Activated naive CD4-positive, alpha-beta T cell treated with anti-CD3 and anti-CD28 coated beads, Interleukin-2, amount 50 U/mL, for 16 hours (primary cell): ENCODE data around the gene MBD5.
"Not testable (repeated sequence)": the region's sequence is repeated elsewhere in the genome, so short reads cannot be mapped to it uniquely, and the experiment has no call there.

Source experiments
- DNase-seq: peaks from one replicate; pipeline ENCODE4 v3.0.0-alpha.2; 2020

The MBD5 gene

DNA sequence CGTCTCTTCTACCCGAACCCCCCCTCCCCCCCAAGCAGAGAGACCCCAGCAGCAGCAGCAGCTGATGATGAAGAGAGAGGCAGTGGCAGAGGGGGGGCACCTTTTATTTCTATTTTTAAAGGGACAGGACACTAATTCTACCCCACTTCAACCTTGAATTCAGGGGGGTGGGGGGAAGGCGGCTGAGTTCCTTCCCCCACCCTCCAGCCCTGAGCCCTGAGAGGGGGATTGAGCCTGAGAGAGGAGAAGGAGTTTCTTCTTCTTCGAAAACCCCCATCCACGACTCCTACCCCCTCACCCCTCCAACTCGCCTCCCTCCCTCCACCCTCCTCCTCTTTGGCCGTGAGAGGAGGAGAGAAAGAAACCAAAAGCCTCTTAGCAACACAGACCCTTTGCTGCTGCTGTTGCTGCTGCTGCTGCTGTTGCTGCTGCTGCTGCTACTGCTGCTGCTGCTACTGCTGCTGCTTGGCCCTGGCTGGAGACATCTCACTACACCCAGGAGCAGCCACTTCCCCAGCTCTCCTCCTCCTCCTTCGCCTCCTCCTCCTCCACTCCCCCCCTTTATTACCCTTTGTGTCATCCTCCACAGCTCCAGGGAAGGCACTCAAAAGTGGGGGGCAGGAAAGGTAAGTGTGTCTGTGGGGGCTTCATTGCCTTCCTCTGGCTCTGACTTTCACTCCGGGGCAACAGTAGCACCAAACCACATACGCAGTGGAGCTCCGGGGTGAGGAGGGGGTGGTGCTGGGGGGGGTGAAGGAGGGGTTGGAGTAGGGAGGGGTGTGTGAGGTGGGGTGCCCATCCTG is at the start of gene MBD5:
TSS of gene MBD5 (plus strand) at position 33 of the 803 bp plus-strand sequence.
- peak; percentile 64 for DNase-seq

DNA sequence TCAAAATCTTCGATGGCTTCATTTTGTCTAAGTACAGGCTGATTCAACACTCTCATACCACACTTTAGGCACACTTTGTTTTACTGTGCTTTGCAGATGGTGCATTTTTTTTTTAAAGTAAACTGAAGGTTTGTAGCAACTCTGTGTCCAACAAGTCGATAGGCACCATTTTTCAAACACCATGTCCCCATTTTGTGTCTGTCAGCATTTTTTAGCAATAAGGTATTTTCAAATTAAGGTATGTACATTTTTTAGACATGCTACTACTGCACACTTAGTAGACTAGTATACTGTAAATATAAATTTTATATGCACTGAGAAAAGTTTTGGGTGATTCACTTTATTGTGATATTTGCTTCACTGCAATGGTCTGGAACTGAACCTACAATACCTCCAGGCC is 44.8 kb upstream of the MBD5 start:
- no peak for DNase-seq

DNA sequence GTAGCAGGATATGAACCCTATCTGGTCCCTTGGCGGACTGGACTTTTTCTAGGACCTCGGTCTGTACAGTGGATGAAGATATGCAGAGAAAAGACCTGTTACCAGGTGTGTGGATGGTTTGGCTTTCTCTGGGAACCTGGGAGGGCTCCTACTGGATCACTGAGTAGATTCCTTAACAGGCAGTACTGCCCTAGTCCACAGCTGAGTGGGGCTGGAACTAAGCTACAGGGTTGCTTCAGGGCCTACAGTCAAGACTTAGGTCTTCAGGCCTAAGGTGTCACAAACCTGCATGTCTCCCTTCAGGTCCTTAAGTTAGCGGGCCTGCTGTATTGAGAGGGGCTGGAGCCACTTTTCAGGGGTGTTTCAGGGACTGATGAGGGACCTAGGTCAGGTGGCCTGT is 43.2 kb upstream of the MBD5 start:
- DNase-seq: no peak

DNA sequence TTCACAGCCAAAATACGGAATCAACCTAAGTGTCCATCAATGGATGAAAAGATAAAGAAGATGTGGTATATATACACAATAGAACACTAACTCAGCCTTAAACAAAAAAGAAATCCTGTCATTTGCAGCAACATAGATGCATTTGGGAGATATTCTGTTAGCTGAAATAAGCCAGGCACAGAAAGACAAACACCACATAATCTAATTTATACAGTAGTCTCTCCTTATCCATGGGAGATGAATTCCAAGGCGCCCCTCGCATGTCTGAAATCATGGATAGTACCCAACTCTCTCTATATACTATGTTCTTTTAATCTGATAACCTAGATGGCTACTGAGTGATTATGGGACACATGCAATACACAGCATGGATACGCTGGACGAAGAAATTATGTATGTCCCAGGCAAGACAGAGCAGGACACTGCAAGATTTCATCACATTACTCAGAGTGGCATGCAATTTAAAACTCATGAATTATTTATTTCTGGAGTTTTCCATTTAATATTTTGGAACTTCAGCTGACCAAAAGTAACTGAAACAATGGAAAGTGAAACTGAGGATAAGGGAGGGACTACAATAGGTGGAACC is 39.9 kb upstream of the MBD5 start:
- no peak for DNase-seq

DNA sequence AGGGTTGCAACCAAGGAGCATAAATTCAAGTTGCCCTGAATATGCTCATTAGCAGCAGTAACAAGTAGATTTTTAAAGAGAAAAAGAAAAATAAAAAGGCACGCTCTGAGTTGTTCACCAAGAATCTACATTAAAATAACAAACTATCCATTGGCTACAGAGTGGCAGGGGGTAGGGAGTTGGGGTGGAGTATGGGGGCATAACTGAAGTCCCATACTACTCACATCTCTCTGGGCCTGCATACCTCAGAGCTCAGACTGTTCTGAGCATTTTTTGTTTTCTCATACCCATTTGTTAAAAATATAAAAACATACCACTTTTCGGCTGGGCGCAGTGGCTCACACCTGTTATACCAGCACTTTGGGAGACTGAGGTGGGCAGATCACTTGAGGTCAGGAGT is 31.8 kb upstream of the MBD5 start:
- no peak for DNase-seq

DNA sequence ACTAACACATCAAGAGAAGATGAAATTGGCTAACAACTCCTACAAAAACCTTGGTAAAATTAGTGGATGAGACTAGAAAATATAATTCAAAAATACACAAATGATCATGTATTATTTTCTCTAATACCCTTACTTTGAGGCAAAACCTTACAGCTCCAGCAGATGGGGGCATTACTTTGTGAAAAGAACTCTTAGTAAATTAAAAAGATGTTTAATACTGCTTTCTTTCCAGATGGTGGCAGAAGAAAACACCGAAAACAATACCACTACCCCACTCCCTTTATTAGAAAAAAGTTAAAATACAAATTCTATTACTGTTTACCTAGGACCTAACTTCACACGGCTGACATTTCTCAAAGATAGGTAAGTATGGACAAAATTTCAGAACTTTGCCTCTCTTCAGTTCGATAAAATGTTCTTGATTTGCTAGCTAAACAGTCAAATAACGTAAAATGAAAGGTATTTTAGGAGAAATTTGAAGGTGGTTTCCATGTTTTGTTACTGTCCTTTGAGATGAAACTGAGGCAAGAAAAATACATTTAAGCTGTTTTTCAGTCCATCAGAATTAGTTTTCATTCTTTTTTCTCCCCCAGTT is 31.0 kb upstream of the MBD5 start:
- no peak for DNase-seq

DNA sequence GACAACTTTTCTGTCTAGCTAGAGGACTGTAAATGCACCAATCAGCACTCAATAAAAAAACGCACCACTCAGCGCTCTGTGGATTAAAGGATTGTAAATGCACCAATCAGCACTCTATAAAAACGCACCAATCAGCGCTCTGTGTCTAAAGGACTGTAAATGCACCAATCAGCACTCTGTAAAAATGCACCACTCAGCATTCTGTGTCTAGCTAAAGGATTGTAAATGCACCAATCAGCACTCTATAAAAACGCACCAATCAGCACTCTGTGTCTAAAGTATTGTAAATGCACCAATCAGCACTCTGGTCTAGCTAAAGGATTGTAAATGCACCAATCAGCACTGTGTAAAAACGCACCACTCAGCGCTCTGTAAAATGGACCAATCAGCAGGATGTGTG is 25.9 kb upstream of the MBD5 start:
- DNase-seq: not testable (repeated sequence)

DNA sequence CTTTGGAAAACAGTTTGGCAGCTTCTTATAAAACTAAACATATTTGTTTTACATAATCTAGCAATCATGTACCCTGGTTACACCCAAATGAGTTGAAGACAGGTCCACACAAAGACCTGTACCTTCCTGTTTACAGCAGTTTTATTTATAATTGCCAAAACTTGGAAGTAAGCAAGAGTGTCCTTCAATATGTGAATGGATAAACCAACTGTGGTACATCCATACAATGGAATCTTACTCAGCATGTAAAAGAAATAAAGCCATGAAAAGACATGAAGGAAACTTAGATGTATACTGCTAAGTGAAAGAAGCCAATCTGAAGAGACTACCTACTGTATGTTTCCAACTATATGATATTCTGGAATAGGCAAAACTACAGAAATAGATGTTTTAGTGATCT is 24.1 kb upstream of the MBD5 start:
- DNase-seq: no peak

DNA sequence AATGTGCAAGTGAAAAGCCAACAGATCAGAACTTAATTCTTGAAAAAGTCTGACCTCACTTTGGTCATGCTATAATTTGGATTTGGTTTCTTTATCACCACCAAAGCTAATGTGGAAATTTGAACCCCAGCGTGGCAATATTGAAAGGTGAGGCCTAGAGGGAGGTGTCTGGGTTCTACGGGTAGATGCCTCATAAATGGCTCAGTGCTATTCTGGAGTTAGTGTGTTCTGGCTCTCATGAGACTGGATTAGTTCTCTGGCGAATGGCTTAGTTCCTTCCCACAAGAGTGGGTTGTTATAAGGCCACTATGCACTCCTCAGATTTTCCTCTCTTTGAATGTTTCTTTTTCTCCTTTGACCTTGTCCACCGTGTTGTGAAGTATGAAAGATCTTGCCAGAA is 22.7 kb upstream of the MBD5 start:
- no peak for DNase-seq

DNA sequence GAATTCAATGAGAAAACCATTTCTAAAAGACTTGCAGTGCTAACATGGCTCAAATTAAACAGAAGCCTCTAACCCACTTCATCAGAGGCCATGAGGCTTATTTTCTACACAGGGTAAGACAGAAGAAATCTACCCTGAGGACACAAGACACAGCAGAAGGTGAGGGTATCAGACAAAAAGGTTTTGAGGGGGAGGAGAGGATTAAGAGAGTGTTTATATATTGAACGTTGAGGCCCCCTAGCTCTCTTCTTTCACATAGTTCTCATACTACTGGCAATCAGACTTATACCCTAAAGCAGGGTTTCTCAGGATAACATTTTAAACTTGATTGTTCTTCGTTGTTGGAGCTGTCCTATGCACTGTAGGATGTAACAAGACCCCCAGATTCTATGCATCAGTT is 21.8 kb upstream of the MBD5 start:
- no peak for DNase-seq

DNA sequence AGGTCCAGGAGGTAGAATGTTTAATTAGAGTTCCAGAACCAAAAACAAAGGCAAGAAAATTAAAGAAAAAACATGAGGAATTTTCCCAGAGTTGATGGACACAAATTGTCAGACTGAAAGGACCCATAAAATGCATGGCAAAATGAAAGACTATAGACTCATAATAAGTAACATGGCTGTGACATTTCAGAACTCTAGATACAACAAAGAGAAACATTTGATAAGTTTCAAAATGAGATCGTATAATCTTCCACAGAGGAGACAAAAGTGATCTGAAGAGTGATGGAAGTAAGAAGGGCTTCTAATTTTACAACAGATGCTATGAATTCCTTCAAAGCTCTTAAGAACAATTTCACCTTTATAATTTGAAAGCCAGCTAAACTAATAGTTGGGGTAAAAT is 20.8 kb upstream of the MBD5 start:
- DNase-seq: no peak

DNA sequence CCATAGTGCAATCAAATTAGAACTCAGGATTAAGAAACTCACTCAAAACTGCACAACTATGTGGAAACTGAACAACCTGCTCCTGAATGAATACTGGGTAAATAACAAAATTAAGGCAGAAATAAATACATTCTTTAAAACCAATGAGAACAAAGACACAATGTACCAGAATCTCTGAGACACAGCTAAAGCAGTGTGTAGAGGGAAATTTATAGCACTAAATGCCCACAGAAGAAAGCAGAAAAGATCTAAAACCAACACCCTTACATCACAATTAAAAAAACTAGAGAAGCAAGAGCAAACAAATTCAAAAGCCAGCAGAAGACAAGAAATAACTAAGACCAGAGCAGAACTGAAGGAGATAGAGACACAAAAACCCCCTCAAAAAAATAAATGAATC is 18.5 kb upstream of the MBD5 start:
- DNase-seq: not testable (repeated sequence)

DNA sequence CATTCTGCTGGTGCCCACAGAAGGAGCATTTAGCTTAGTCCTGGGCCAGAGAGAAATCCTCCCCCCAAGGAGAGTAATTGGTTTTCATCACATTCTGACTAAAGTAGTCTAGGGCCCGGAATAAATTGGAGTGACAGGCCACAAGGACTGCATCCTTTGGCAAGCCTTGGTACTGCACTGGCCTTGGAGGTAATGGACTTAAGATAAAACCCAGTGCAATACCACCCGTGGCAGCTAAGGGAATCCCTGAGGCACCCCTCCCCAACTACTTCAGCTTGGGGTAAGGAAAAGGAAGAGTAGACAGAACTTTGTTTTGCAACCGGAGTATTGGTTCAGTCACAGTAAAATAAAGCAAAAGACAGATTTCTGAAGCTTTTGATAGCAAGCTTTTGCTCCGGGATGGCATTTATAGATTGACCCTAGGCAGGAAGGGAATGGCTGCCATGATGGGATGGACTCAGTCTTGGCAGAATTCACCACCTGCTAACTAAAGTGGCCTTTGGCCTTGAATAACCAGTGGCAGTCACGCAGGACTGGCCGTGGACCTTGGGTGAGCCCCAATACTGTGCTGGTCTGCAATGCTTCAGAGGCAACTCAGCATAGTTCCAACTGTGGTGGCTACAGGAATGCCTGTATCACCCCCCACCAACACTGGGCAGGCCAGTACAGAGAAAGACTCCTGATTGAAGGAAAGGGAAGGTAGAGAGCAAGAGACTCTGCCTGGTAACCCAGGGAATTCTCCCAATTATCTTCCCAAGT is 14.5 kb upstream of the MBD5 start:
- DNase-seq: no peak

DNA sequence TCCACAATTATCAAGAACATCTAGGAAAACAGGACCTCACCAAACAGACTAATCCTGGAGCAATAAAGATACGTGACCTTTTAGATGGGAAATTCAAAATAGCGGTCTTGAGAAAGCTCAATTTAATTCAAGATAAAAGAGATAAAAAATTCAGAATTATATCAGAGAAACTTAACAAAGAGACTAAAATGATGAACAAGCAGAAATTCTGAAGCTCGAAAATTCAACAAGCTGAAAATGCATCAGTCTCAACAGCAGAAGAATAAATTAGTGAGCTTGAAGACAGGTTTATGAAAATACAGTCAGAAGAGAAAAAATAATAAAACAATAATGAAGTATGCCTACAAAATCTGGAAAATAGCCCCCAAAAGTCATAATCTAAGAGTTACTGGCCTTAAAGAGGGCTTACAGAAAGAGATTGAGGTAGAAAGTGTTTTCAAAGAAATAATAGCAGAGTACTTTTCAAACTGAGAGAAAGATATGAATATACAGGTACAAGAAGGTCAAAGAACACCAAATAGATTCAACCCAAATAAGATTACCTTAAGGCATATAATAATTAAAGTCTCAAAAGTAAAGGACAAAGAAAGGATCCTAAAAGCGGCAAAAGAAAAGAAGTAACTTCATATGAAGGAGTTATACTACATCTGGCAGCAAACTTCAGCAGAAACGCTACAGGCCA is 13.5 kb upstream of the MBD5 start:
- DNase-seq: no peak

DNA sequence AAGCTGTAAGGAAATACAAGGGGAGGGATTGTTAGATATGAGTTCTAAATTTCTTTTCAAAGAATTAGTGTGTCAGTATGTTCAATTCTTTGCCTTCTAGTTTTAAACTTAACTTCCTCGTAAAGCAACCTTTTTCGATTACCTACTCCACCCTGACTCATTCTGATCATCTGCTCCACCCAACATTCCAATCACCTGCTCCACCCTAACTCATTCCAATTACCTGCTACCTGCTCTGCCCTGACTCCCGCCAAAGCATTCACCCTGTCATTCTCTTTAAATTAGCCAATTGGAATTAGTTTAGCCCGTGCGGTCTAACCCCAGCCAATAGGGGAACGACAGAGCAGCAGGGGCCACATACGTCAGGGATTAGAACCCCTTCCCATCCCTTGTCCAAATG is 12.5 kb upstream of the MBD5 start:
- not testable (repeated sequence) for DNase-seq

DNA sequence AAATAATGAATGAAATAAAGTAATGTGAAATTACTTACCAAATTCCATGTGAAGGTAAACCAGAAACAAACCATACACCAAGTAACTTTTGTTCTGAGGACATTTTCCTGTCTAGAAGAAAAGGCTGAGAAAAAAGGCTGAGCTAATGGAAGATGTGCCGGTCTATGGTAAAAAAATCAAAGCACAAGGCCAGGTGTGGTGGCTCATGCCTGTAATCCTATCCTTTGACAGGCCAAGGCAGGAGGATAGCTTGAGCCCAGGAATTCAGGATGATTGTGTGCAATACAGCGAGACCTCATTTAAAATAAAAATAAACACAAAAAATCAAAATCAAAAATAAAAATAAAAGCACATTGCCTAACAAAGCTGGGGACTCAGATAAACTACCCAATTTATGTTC is 7.0 kb upstream of the MBD5 start:
- DNase-seq: no peak

DNA sequence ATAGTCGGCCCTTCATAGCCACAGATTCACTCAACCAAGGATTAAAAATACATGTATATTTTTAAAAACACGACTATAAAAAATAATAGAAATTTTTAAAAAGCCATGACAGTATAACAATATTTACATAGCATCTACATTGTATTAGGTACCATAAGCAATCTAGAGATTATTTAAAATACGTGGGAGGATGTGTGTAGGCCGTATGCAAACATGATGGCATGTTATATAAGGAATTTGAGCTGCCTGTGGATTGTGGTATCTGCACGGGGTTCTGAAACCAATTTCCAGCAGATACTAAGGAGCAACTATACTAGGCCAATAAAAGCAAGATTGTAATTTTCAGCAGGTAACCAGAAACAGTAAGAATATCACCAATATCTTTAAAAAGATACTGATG is 6.3 kb upstream of the MBD5 start:
- no peak for DNase-seq

DNA sequence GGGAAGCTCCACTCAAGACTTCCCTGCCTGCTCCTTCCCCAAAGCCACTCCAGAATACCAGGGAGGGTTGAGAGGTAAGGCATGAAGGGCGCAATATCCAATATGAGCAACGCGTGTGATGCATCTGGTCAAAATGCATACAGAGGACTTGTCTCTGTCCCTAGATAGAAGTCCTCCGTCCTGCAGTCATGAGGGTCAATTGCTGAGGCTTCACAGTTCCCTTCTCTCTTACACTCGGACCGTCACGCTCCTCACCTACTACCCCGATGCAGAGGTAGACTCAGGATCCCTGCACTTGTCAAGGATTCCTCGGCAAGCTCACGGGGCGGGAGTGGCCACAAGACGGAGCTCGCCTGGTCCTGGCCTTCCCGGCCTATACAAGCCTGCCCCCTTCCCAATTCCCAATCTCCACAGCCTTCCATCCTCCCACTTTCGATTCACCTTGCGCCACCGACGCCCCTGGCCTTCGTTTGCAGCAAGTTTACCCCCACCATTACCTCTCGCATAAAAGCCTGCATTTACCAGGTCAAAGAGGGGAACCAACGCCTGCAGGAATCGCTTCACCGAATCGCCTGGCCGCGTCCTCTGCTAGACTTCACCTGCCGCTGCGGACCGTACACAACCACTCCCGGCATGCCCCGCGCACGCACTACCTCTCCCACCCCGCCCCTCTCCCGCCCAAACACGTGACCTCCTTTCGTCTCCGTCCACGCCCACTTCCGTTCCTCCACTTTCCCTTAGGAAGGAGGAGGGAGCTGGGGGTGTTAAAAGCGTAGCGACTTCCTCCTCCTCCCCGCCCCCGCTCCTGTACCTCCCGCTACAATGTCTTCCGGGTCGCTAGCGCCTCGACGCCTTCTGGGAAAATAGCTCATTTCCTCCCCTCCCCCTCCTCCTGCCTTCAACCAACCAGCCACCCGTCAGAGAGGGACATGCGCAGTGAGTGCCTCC is 506 bp upstream of the MBD5 start, which contains the start of gene ORC4:
TSS of gene ORC4 (minus strand) at position 627 of the 948 bp plus-strand sequence. CDS start 44,779 bp downstream, outside the sequence.
- DNase-seq: peak; percentile 96

DNA sequence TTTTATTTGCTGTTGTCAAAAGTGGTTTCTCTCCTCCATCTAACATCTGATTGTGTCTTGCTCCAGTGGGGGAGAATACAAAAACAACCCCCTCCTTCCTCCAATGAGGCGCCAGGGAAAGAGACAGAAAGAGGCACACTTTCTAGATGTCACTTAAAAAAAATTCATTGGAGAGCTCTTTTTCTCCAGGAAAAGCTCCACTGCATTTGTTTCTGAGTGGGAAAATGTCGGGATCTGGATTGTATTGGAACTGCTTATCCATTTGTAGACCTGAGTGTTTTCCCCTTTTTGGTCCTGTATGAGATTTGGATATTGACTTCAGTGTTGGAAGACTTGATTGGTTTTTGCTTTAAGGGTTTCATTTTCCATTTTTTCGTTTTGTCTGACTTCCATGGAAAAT is 995 bp downstream of the MBD5 start:
- DNase-seq: no peak

DNA sequence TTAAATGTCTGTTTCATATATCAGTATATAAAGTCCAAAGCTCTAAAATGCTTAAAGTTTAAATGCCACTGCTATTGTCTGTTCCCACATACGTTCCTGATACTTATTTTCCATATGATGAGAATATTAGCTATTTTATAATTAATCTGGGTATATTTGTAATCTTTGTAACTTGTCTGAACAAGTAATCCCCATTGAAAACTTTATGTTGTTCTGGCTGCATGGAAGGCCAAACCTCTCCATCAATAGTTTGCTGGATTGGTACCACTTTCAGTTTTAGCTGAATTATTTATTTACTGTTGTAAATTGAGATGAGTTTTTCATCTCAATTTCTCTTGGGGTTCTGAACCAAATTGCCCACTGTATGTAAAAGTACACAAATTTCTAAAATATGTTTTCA is 1.5 kb downstream of the MBD5 start:
- DNase-seq: no peak

DNA sequence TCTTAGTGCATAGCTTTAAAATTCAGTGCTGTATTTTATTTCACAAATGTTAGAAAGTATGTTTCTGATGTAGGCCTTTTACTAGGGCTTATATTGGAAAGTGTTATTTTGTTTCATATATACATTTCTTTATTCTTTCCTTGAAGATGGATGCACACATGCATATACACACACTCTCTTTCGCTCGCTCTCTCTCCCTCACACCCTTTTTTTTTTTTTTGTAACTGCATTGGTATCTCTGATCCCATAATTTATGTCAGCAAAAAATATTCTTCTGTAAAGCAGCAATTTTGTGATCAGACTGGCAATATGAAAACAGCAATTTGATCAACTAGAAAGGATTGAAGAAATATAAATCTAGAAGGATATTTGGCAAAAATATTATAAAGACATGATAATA is 2.0 kb downstream of the MBD5 start:
- no peak for DNase-seq

DNA sequence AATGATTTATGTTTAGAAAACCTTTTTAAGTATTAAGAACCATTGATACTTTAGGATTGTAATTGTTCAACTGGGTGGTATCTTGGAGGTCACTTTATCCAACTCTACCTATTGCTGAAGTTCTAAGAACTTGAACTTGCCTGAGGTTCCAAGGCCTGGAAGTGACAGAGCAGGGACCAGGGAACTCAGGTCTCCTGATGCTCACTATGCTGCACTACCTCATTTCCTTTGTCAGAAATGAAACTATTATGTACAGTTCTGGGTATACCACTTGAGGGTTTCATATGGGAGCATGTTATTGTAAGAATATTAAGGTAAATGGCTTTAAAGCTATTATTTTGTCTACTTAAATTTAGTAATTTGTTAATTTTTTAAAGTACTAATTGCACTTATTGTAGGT is 3.0 kb downstream of the MBD5 start:
- no peak for DNase-seq
